ENCODE data around the gene B4GALT7. TPM values are rescaled to one million over a fixed set of nuclear protein-coding genes. Genes with fewer than 3 reads are reported as not detected.

Gene B4GALT7
- total RNA-seq, 6 experiments from 2014 or later: 9.3 to 28.7 (median 14.1) TPM

- Histone ChIP-seq H3K27ac (no peak overlapping the region), H3K4me1 (peaks cover 0 to 16% (median 8%) of the 10 kb centered on the region in 4 donors), H3K9me3 (no peaks in the 10 kb centered on the region), H3K4me3 (no peak overlapping the region), H3K27me3 (no peaks in the 10 kb centered on the region), H3K36me3 (no peaks in the 10 kb centered on the region)
- ATAC-seq (no peak), DNase-seq (peak in 1 of 3 donors; percentile 41)
- TF ChIP-seq CTCF (IDR thresholded peaks at IDR 0.05) (no peak), POLR2A (IDR thresholded peaks at IDR 0.05) (no peak)
- intact Hi-C loops (cut with DNase I): no loop called here
- 86% methylated on average over 4 of the region's 4 CpGs for WGBS (ENCODE audit: insufficient coverage, low coverage, low lambda C conversion rate, missing lambda C conversion rate)
Measured at GRCh38 chr5:177602458-177602830, 2.5 kb downstream of the B4GALT7 start.

- intact Hi-C loops (cut with DNase I): no loop called here
- Histone ChIP-seq H3K36me3 (no peaks in the 10 kb centered on the region), H3K4me3 (no peak overlapping the region), H3K27me3 (no peaks in the 10 kb centered on the region), H3K9me3 (no peaks in the 10 kb centered on the region), H3K4me1 (peaks cover 0 to 17% (median 8%) of the 10 kb centered on the region in 4 donors), H3K27ac (no peak overlapping the region)
- DNase-seq (peak in 1 of 3 donors; percentile 32), ATAC-seq (no peak)
- WGBS (ENCODE audit: insufficient coverage, low coverage, low lambda C conversion rate, missing lambda C conversion rate): 41% methylated on average over 2 of the region's 8 CpGs
- TF ChIP-seq POLR2A (IDR thresholded peaks at IDR 0.05): no peak
- TF ChIP-seq CTCF (IDR thresholded peaks at IDR 0.05): no peak
Measured at GRCh38 chr5:177603631-177604030, 3.7 kb downstream of the B4GALT7 start.

GRCh38 chr5:177604116-177604521 is 4.2 kb downstream of the B4GALT7 start:
- H3K27ac ChIP-seq: no peak overlapping the region
- no peak overlapping the region for H3K4me3 ChIP-seq
- intact Hi-C loops (cut with DNase I): no loop called here

GRCh38 chr5:177604656-177605055 is 4.7 kb downstream of the B4GALT7 start:
- no peaks in the 10 kb centered on the region for H3K27me3 ChIP-seq
- no peak overlapping the region for H3K4me3 ChIP-seq
- WGBS (ENCODE audit: insufficient coverage, low coverage, low lambda C conversion rate, missing lambda C conversion rate): 86% methylated on average over 2 of the region's 5 CpGs
- intact Hi-C loops (cut with DNase I): no loop called here
- DNase-seq: peak in 1 of 3 donors; percentile 24
- no peak for ATAC-seq
- H3K9me3 ChIP-seq: no peaks in the 10 kb centered on the region
- no peak overlapping the region for H3K27ac ChIP-seq
- H3K36me3 ChIP-seq: no peaks in the 10 kb centered on the region
- TF ChIP-seq CTCF (IDR thresholded peaks at IDR 0.05): no peak
- TF ChIP-seq POLR2A (IDR thresholded peaks at IDR 0.05): no peak
- H3K4me1 ChIP-seq: peaks cover 0 to 17% (median 8%) of the 10 kb centered on the region in 4 donors

More at GRCh38 chr5:177604116-177604521, 4.2 kb downstream of the B4GALT7 start:
- DNase-seq: peak in 1 of 3 donors; percentile 45
- no peak for ATAC-seq
- TF ChIP-seq CTCF (IDR thresholded peaks at IDR 0.05) (no peak), POLR2A (IDR thresholded peaks at IDR 0.05) (no peak)
- Histone ChIP-seq H3K9me3 (no peaks in the 10 kb centered on the region), H3K36me3 (no peaks in the 10 kb centered on the region), H3K4me1 (peaks cover 0 to 17% (median 8%) of the 10 kb centered on the region in 4 donors), H3K27me3 (no peaks in the 10 kb centered on the region)
- WGBS (ENCODE audit: insufficient coverage, low coverage, low lambda C conversion rate, missing lambda C conversion rate): 95% methylated on average over 7 of the region's 27 CpGs

GRCh38 chr5:177605078-177605477 is 5.1 kb downstream of the B4GALT7 start:
- Histone ChIP-seq H3K4me3 (no peak overlapping the region), H3K9me3 (no peaks in the 10 kb centered on the region), H3K4me1 (peaks cover 0 to 17% (median 8%) of the 10 kb centered on the region in 4 donors), H3K27me3 (no peaks in the 10 kb centered on the region), H3K36me3 (no peaks in the 10 kb centered on the region), H3K27ac (no peak overlapping the region)
- intact Hi-C loops (cut with DNase I): no loop called here
- 93% methylated on average over 4 of the region's 5 CpGs for WGBS (ENCODE audit: insufficient coverage, low coverage, low lambda C conversion rate, missing lambda C conversion rate)
- no peak for ATAC-seq
- peak in 1 of 3 donors; percentile 33 for DNase-seq
- TF ChIP-seq CTCF (IDR thresholded peaks at IDR 0.05) (no peak), POLR2A (IDR thresholded peaks at IDR 0.05) (no peak)
